Right ventricle myocardium inferior (tissue), 1 donor: ENCODE measurements around the gene KDM2B. TPM values are rescaled to one million over a fixed set of nuclear protein-coding genes. Genes with fewer than 3 reads are reported as not detected.

Experiments
- ATAC-seq: fragments of 200-7000 bp; cut with Tn5 transposase; one replicate; pipeline ENCODE4 v1.9.1; 2020; ENCODE audit warnings: mild to moderate bottlenecking, moderate library complexity
- DNase-seq: peaks from one replicate; pipeline ENCODE4 v3.0.0; 2021; ENCODE audit errors: missing footprints
- intact Hi-C: fragments of 100-400 bp; cut with DNase I; formaldehyde crosslinking; loops from one replicate; pipeline ENCODE4 v1.11.0; 2022
- total RNA-seq: library from RNA; stranded (reverse); fragmentation: NEBNext Ultra II Directional; extraction: Animal tissue kit (Norgen Biotek cat#: 25700); gene quantifications from one replicate; pipeline ENCODE4 v1.2.1, GENCODE V29; 2021
- donor health status: DM: no; HTN: yes; CAD: no; lungs with severe emphysema.

KDM2B gene
- total RNA-seq, 1 donor from 2014 or later: 13.1 TPM

DNA sequence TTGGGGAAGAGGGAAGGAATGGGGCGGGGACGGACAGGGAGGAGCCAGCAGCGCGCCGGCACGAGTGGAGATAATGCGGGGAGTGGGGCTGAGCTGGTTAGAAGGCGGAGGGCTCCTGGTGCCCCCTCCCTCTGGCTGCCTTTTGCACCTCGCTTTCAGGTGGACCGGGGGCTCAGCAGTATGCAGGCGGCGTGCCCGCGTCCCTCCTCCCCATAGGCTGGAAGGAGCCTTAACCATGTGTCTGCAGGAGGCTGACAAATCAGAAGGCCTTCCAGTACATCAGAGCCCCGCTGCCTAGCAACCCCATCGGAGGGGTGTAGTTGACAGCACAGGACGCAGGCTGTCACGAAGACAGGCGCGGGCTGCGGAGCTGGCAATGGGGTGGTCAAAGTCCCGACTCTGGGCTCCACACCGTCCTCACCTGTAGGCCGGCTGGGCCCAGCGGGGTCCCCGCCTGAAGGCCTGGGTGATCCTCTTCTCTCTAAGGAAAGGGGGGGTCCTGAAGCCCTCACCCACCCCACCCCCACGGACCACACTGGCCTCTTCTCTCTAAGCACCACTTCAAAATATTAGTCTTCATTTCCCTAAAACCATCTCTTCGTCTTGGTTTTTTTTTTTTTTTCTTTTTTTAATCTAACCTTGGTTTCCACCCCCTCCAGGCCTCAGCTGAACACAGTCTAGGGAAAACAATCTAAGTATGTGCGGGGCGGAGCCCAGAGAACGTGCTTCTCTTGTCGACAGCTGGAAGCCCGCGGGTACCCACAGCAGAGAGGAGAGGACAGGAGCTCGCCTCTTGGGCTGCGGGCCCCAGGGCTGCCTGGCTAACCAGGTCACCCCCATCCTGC is 44.5 kb downstream of the KDM2B start:
- DNase-seq (peak; percentile 93), ATAC-seq (peak; percentile 81)
- intact Hi-C loops: loop anchor here (2.0 to 5.0 kb wide), 2 partner anchors 35 to 46 kb away; partner anchors contain the start of gene KDM2B

DNA sequence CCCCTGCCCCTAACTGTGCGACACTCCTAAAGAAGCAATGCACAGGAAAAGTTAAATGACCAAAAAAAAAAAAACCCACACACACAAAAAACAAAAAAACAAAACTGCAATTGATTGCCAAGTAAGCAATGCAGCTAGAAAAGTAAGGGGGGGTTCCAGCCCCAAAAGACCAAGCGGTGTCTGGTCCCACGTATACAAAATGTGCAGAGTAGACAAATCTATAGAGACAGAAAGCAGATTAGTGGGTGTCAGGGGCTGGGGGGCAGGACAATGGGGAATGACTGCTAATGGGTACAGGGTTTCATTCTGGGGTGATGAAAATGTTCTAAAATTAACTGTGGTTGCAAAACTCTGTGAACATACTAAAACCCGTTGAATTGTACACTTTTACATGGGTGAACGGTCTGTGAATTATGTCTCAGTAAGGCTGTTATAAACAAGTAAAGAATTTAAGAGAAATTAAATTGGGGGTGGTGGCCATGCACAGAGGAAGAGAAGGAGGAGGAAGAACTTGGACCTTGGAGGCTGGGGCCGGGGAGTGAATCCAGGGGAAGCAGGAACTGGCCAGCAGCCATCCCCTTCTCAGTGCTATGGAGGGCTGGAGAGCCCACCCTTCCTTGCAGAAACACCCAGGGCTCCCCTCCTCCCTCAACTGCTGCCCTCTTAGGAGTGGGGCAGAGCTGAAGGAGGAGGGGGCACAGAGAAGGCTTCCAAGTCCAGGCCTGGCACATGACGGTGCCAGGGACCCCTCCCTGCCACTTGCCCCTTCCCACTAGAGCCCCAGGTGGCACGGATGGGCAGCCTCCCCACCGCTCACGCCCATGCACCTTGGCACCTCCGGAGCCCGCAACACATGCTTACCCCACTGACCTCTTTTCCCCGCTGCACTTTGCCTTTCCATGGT is 45.4 kb downstream of the KDM2B start:
- ATAC-seq (no peak), DNase-seq (no peak)
- intact Hi-C loops: loop anchor here (2.0 to 5.0 kb wide), 2 partner anchors 35 to 47 kb away; partner anchors contain the start of gene KDM2B

DNA sequence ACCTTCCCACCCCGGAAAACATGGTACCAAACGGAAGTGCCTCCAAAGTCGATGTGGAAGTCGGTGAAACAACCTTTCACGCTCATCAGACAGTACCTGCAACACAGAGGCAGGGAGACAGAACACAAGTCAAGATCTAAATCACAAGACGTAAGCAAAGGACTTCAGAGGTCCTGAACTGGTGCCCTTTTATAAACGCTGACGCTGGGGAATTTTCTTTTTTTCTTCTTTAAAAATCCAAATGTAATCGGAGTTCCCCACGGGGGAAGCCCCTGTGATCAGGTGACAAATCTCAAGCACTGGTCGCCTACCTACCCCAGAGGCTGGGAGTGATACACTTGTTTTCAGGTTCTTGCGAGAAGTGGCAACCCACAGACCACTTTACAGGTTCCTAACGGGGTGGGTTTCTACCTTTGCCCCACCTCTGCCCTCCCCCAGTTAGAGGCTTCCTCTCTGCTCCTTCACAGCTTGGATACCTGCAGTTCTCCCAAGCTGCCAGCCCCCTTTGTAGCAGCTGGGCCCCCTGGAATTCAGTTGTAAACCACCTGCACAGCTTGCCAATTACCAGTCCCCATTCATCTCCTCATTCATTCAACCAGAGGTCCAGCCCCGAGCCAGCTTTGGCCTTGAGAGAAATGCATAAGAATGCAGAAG is 46.2 kb downstream of the KDM2B start:
- DNase-seq (no peak), ATAC-seq (no peak)
- intact Hi-C loops: loop anchor here (5.0 kb wide), 1 partner anchor 48 kb away; the partner anchor contains the start of gene KDM2B

DNA sequence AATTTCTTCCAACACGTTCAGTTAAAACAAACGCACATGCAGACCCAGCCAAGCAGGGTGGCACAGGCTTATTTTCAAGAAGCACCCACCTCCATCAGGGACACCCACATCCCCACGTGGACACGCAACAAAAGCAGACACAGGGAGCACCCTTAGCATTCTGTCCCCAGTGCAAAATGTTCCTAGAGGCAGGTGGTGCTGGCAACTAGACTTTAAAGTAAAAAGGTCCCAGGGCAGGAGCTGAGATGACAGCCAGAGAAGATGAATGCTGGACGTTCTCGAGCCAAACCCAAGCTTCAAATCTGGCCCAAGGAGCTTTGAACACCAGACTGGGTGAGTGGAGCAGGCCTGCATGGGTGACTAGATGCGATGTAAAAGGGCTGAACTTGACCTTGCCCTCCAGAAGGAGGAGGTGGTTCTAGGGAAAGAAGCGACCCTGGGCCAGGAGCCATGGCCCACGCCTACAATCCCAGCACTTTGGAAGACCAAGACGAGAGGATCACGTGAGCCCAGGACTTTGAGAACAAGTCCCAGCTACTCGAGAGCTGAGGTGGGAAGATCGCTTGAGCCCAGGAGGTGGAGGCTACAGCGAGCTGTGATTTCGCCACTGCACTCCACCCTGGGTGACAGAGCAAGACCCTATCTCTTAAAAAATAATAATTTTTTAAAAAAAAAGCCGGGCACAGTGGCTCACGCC is 47.3 kb downstream of the KDM2B start:
- intact Hi-C loops: no loop called here
- no peak for DNase-seq
- ATAC-seq: no peak

DNA sequence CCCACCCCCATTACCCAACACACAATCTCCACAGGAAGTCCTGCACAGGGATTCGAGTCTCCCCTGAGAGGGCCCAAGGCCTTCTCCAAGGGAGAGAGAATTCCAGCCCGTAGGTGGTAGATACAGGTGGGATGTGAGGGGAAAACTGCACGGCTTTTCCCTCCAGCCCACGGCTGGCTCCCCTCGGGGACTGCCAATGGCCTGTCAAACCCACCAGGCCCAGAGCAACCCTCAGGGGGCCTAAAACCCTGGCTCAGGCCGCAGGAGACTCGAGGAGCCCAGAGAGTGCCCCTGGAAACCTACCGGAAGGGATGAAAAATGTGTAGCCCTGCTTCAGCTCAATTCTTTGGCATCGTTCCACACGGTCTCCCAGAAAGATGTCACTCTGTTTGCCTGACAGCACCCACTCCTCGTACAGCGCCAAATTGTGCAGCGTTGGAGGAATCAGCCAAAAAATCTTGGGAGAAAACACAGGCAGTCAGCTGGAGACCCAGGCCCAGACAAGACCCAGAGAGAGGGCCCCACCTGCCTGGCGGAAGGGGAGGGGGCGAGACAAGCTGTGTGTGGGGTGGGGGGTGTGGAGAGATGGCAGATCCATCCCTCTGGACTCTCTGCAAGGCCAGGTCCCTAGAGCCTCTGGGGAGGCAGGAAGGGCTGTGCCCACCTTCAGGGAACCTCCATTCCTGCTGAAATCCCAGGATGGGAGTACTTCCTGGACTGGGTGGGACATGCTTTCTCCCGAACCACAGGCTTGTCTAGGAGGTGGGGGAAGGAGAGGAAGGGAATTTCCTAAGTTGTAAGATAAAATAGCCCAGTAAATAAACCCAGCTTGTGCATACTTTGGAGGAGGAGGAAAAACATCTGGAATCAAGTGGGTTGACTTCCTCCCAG is 48.1 kb downstream of the KDM2B start:
- ATAC-seq (no peak), DNase-seq (no peak)
- intact Hi-C loops: no loop called here

DNA sequence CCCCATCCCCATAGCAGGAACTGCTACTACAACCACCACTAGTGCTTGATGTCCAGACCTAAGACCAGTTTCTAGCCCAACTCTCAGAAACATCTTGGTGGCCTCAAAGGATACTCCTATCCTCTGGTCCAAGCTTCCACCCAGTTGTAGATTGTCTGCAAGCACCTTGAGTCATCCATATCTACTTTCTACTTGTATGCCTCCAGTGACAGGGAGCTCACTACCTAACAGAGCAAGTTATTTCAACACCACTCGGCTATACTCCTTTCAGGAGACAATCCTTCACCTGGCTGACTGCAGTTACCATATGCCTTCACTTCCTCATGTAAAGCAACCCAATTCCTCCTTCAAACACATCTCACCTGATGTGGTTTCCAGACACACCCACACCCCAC is 49.5 kb downstream of the KDM2B start:
- DNase-seq: no peak
- intact Hi-C loops: no loop called here
- ATAC-seq: no peak

DNA sequence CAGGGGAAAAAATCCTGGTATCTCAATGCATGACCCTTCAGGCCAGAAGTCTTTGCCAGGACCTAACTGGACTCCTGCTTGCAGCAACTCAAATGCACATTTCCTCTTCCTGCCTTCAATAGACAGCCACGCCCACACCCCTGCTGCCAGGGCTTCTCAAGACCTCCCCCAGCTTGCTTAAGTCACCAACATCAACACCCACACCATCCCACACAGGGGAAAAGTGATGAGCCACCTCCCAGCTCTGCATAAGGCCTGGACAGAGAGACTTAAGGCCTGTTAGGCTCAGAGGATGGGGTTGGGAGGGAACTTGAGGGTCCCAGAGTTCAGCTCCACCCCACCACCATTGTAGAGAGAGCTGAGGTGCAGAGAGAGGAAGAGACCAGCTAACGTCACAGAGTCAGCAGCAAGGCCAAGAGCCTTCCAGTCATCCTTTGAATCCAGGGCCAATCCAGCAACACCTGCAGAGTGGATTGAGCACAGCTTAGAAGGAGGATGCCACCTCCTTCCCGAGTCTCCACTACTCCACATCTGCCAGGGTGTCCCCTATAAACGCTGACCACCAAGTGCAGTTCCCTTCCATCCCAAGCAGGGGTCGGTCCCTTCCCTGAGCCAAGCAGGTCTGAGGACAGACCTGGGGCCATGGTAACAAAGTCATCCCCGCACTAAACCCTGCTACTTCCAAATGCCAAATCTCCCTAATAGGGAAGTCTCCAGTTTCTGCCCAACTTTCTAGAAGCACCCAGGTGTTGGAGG is 50.0 kb downstream of the KDM2B start:
- DNase-seq (peak; percentile 90), ATAC-seq (peak; percentile 71)
- intact Hi-C loops: no loop called here

DNA sequence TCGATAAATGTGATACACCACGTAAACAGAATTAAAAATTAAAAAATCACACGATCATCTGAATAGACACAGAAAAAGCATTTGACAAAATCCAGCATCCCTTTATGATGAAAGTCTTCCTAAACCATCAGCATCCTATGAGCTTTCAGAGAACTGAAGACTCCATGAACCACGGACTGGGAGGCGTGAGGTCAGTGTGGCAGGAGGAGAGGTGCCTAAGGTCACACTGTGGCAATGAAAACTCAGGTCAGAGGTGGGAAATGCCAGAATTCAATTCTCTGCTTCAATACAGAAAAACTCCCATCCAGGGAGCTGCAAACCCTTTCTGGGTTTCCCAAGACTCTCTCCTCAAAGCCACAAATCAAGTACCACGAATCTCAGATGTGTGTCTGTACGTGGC is 51.6 kb downstream of the KDM2B start:
- no peak for ATAC-seq
- DNase-seq: no peak
- intact Hi-C loops: no loop called here

DNA sequence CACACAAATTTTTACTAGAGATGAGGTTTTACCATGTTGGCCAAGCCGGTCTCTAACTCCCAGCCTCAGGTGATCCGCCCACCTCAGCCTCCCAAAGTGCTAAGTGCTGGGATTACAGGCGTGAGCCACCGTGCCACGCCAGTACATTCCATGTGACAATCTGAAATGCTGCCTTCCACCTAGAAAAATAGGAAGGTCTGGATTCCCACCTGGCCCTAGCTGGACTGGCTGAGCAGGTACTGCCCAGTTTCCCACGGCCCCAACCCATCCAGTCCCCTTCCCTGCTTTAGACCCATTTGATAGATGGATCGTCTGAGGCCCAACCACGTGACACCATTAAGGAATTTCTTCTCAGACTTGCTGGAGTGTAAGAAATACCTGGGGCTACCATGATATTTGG is 55.4 kb downstream of the KDM2B start:
- ATAC-seq (no peak), DNase-seq (no peak)
- intact Hi-C loops: no loop called here

DNA sequence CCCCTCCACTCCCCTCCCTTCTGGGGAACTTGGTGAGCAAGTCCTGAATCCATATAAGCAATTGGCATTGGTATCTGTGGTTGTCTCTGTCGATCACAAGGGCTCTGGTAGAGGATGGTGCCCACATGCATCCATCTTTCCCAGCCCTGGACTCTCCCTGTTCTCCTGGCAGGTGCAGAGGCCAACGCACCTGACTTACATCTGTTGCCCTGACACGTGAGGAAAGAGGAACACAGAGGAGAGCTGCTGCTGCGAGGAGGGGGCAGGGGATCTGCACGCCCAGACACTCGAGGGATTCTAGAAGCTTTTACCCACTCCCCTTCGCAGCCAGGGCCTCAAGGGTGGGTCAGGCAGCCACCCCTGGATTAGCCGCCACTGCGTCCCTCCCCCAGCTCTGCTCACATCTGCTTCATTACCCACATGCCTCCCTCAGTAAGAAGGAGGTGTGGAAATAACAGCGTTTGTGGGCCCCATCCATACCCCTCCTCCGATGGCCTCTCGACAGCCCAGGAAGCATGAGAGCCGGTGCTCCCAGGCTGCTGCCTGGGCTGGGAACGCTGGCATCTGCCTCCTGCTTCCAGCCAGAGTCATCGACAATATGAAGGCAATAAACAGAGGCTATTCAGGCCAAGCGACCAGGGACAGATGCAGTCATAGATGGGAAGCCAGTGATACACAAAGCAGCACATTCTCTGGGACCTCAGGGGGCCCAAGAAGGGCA is 56.5 kb downstream of the KDM2B start:
- intact Hi-C loops: no loop called here
- ATAC-seq (no peak), DNase-seq (no peak)

DNA sequence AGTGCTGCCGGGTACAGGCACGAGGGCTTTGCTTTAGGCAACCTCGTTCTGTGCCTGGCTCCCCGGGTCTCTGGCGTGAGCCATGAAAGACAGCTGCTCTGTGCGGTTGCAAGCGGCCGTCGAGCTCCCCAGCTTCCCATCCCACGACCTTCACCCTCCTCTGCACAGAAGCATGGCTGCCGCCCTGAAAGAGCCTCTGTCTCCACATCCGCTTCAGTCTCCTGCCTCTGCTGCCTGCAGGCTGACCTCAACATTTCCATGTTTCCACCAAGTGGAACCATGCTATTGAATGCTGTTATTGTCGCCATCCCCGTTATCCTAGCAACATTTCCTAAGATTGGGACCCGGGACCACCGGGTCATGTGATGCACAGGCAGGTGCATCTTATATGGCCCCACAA is 57.1 kb downstream of the KDM2B start:
- intact Hi-C loops: no loop called here
- no peak for DNase-seq
- ATAC-seq: no peak

DNA sequence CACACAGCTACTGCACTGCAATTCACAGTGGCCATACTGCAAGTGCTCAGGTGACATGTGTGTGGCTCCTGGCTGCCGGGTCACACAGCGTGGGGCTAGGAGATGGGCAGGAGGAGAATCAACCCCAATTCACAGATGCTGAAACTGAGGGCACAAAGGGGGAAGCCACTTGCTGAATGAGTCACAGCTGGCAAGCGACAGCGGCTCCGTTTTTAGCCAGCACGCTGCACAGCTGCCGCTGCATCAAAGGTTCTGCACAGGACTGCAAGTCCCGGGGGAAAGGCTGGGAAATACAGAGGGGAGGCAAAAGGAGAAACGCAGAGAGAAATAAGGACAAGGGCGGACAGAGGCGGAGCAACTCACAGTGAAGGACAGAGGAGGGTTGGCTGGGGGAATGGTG is 57.9 kb downstream of the KDM2B start:
- ATAC-seq: no peak
- DNase-seq: no peak
- intact Hi-C loops: no loop called here

DNA sequence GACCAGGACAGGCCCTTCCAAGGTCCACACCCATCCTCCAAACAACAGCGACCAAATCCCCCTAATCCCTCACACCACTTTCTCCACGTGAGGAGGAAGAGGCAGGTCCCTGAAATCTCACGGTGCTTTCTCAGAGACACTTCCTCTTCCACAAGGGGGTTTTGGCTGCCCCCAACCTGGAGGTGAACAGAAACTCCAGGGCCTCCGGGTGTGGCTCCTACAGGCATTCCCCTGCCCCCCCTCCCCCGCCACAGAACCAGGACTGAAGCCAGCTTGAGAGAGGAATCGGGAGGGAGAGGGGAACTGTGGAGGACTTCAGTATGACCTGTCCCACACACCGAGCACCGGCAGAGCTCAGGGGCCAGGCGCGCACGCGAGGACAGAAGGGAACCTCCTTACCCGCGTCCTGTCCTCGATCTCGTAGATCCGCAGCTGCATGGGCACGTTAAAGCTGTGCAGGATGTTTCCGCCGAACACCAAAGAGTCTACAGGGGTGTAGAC is 60.2 kb downstream of the KDM2B start:
- intact Hi-C loops: no loop called here
- peak; percentile 41 for ATAC-seq
- DNase-seq: no peak

DNA sequence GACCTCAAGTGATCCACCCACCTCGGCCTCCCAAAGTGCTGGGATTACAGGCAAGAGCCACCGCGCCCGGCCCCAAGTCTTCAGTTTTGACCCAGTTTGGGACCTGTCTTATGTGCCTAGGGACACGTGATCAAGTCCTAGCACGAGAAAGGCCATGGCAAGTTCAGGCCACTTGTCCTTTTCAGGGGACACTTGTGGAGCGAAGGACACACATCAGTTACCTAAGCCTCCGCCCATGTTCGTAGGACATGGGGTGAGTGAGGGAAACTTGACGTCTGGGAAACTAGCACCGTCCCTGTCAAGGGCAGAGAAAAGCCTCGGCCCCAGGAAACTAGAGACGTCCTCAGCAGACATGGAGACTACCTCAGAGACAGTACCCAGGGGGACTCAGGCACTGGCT is 60.7 kb downstream of the KDM2B start:
- intact Hi-C loops: no loop called here
- DNase-seq: no peak
- no peak for ATAC-seq

DNA sequence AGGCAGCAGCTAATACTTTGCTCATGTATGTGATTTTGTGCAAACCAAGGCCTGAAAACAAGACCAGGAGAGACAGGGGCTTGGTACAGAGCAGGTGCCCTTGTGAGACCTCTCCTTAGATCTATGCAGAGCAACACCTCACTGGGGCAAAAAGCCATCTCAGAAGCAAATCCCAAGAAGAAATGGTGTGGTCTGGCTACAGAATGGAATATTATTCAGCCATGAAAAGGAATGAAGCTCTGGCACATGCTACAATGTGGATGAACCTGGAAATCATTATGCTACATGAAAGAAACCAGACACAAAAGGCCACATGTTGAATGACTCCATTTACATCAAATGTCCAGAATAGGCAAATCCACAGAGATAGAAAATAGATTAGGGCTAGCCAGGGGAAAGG is 61.6 kb downstream of the KDM2B start:
- ATAC-seq (no peak), DNase-seq (no peak)
- intact Hi-C loops: no loop called here

DNA sequence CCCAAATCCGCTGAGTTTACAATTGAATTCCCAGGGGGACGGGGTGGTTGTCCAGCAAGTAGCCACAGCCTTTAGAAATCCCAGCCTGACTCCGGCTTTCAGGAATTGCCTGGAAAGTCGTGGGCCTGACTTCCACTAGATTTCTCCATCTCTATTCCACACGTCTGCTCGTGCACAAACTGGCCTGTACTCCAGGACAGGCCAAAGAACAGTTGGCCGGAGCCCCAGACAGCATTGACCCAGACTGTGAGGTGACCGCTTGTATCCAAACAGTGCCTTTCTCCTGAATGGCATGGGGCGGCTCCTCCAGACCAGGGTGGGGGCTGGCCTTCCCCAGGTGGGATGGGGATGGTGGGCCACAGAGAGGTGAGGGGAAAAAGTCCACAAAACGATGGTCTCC is 62.2 kb downstream of the KDM2B start:
- DNase-seq (no peak), ATAC-seq (no peak)

More for the DNA sequence above, 62.2 kb downstream of the KDM2B start:
- intact Hi-C loops: no loop called here
